ENCODE results near the gene FRMD6.

DNA sequence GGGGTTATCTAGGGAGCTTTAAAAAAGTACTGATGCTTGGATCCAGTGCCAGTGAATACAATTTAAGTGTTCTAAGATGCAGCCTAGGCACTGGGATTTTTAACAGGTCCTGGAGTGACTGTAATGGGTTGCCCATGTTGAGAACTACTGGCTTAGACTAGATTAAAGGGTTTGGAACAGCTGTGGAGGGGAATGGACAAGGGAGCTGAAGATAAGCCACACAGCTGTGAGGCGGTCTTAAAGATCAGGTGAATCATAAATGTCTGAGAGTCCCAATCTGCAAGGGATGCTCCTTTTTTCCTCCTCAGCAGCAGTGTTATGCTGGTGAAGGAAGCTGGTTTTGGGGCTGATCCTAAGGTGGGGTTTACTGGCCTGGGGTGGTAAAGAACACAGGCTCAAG lies 35.5 kb upstream of the FRMD6 start:
- TF ChIP-seq FOXK2 (IDR thresholded peaks at IDR 0.05) (no peak), BHLHE40 (IDR thresholded peaks at IDR 0.05; ENCODE audit: borderline replicate concordance) (no peak), TARDBP (IDR thresholded peaks at IDR 0.05) (no peak), FOXA1 (IDR thresholded peaks at IDR 0.05) (no peak), SUZ12 (IDR thresholded peaks at IDR 0.05) (no peak), ELF4 (IDR thresholded peaks at IDR 0.05) (no peak)
